GM21367 (cell line): ENCODE data around the gene CD8A.

Source experiments
- ATAC-seq: cut with Tn5 transposase; IDR thresholded peaks from one replicate; pipeline ENCODE4 v1.9.1; 2021; ENCODE audit not compliant: unreplicated experiment

Gene CD8A

GRCh38 chr2:86809481-86810121 is 18.9 kb upstream of the CD8A start:
- no peak for ATAC-seq

DNA sequence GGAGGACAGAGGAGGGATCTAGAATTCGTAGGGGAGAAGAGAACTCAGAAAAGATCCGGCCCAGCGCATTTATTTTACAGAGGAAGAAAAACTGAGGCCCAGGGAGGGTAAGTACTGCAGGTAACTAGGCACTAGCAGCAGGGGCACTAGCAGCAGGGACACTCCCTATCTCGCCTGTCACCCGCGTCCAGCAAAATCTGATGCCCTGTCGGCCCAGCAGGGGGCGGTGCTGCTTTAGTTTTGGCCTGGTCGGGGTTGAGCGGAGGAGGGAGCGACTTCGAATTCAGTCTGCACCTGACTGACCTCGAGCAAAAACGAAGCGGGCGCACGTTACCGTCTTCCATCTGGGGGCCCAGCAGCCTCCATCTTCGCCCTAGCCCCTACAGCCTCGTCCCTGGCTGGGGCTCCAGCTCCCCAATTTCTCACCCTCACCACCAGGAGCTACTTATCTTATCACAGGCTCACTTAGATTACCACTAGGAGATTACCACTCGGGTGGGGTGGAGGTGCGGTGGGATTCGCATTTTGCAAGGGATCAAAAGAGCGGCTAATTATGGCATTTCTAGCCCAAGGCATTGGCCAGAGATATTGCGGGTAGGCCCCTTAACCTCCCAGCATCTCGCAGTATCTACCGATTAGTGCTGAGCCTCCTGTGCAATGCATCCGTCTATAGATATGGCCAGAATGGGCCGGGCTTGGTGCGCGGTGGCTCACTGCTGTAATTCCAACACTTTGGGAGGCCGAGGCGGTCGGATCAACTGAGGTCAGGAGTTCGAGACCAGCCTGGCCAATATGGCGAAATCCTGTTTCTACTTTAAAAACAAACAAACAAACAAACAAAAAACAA is 17.8 kb upstream of the CD8A start:
- ATAC-seq = peak; percentile 93

DNA sequence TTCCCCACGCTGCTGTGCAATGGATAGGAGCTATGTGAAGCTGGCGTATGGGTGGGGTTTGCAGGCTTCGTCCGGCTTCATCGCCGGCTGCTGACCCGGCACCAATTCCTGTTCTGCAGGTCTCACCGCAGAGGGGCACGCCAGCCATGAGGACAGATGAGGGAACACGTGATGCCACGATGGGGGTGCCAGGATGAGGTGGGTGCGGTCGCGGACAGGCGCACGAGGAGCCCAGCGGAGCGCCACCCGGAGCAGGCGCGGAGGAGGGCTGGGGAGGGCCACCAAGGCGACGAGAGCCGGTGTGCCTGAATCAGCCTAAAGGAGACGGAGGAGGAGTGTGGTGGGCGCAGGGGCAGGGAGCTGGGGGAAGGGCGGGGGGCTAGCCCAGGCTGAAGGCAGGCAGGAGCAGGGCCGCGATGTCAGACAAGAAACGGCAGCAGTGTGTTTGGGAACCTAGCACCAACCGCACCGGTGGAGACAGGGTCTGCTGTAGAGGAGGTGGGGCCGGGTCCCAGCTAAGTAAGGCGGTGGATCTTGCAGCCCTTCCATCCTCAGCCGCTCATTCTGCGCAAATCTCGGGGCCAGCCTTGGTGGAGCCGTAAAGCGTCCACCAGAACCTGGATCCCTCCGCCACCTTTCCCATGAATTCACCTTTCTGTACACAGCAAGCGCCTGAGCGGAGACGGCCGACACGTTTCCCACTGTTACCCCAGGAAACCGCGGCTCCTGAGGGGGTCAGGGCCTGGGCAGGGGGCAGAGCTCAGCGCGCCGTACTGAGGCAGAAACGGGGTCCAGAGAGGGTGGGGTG is 17.0 kb upstream of the CD8A start:
- no peak for ATAC-seq

DNA sequence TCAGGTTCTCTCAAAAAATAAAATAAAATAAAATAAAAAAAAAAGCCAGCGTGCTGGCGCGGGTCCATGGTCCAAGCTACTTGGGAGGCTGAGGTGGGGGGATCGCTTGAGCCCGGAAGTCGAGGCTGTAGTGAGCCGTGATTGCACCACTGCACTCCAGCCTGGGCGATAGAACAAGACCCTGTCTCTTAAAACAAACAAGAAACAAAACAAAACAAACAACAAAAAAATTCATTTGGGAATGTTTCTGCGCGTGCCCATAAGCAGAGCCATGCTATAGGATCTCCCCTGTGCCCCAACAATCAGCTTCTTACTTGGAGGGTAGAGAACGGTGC is 16.4 kb upstream of the CD8A start:
- no peak for ATAC-seq

GRCh38 chr2:86806059-86806857 is 15.5 kb upstream of the CD8A start:
- no peak for ATAC-seq

DNA sequence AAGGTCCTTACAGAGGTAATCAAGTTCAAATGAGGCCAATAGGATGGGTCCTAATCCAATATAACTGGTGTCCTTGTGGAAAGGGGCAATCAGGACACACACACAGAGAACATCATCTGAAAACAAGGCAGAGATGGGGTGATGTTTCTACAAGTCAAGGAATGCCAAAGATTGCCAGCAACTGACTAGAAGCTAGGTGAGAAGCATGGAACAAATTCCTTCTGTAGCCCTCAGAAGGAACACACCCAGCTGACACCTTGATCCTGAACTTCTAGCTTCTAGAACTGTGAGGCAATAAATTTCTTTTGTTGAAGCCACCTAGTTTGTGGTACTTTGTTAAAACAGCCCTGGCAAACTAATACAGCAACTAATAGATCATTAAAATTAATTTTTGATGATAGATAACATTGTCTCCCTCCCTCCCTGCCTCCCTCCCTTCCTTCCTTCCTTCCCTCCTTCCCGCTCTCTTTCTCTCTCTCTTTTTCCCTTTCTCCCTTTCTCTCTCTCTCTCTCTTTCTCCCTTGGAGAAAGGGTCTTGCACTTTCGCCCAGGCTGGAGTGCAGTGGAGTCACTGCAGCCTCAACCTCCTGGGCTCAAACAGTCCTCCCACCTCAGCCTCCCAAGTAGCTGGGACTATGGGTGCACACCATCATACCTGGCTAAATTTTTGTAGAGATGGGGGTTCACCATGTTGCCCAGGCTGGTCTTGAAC is 10.3 kb upstream of the CD8A start:
- no peak for ATAC-seq

DNA sequence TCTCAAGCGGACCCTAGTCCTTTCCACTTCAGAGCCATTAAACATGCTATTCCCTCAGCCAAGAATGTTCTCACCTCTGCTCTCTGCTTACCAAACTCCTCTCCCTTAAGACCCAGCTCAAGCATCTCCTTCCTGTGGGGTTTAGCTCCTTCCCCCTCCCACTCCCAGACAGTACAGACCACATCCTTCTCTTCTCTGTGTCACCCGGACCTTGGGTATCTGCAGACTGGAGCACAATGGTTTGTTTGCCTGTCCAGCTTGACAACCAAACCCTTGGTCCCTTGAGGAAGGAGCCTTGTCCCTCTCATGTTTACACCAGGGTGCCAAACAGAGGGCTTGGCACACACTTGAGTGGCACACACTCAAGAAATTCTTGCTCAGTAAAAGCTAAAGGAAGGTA is 4.1 kb upstream of the CD8A start:
- no peak for ATAC-seq

DNA sequence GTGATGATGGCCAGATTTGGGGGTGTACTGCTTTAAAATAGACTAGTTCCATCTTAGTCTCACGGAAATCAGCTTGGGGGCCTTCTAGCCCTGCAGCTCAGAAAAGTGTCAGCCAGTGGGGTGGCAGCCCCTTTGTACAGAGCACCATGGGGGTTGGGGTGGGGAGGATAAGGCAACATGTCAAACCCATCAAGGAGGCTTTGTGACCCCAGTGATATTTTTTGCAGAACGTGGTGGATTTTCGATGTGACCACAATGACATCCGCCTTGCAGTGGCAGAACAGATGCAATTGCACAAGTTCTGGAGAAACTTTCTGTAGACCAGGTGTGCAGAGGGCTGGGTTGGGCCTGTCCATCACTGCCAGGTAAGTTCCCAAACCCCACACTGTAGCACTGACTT is 3.0 kb upstream of the CD8A start:
- ATAC-seq = no peak

DNA sequence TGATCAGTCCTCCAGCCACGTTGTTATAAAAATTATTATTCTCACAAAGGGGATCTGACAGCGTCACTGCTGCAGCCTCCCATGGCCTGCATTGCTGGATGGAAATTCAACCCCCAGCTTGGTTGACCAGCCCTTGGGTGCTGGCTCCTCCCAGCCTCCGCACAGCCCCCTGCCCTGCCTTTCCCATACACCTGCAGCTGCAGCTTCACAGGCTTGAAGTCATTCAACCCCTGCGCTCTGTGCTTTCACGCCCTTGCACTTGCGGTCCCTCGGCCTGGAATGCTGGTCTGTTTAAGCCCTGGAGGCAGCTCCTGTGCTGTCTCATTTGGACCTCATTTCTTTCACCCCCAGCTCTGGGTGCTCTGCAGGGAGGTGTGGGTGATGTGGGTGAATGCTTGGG is 860 bp upstream of the CD8A start:
- ATAC-seq = no peak

DNA sequence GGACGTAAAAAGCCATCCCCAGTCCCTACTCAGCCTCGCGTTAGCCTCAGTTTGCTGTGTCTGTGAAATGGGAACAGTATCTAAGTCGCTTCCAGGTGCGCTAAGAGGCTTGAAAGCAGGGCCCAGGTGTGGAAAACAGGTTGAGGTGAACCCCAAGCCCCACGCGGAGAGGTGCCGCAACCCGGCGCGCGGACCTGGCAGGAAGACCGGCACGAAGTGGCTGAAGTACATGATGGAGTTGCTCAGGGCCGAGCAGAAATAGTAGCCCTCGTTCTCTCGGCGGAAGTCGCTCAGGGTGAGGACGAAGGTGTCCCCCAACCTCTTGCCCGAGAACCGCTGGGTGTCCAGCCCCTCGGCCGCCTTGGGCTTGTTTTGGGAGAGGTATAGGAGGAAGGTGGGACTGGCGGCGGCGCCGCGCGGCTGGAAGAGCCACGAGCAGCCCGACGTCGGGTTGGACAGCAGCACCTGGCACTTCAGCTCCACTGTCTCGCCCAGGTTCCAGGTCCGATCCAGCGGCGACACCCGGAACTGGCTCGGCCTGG is 508 bp downstream of the CD8A start:
- ATAC-seq = no peak

GRCh38 chr2:86789687-86790133 is 1.0 kb downstream of the CD8A start:
- no peak for ATAC-seq

DNA sequence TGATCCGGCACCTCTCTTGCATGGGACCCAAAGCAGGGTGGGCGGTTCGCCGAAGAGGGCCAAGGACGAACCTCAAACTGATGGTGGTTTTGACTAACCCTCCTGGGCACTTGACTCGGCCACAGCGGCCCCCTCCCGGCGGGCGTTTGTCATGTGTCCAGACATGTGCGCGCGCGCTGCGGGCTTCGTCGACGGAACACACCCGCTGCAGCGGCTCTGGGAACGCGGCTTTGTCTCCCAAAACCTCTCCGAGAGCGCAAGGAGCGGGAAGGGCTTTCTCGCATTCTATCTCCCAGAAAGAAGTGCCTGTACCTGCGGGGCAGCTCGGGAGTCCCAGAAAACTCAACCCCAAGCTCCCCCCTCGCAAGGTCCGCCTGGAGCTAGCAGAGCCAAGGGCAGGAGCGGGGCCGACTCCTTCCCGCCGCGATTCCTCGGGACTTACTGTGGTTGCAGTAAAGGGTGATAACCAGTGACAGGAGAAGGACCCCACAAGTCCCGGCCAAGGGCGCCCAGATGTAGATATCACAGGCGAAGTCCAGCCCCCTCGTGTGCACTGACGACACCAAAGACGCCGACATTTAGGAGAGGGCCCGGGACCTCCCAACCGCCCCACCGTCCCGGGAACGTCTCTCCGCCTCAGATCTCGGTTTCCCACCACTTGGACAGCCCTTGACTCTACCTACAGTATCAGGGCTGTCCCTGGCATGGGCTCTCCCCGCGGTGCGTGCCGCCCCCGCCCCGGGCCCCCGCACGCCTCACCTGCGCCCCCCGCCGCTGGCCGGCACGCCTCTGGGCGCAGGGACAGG is 1.6 kb downstream of the CD8A start:
- no peak for ATAC-seq

DNA sequence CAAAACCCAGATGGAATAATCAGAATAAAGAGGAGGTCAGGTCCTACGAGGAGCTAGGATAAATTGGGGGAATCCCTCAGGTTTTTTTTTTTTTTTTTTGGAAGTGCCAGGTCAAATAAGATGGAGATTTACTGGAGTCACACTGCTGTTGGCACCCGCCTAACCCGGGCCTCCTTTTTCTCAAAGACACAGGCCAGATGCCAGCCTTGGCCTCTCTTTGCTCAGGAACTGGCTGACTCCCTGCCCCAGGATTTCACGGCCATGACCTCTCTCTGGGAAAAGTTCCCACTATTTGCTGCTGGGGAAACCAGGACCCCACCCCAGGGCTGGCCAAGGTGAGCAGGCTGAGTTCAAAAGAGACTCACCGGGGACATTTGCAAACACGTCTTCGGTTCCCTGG is 2.5 kb downstream of the CD8A start:
- no peak for ATAC-seq

DNA sequence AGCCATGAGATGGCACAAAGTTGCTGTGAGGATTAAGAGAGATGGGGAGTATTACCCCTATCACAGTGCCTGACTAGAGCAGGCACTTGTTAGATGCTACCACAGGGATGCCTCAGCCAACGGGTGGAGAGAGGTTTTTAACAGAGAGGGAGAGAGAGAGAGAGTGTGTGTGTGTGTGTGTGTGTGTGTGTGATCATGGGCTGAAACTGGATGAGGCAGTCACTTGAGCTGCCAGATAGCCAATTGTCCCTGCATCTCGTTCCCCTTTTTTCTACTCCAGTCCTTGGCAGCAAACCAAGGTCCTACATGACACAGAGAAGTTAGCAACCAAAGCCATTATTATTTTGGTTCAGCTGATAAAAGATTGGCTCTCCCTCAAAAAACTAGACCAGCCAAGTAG is 3.0 kb downstream of the CD8A start:
- ATAC-seq = no peak

GRCh38 chr2:86786001-86786536 is 4.6 kb downstream of the CD8A start:
- no peak for ATAC-seq

GRCh38 chr2:86785456-86785855 is 5.3 kb downstream of the CD8A start:
- ATAC-seq = no peak

DNA sequence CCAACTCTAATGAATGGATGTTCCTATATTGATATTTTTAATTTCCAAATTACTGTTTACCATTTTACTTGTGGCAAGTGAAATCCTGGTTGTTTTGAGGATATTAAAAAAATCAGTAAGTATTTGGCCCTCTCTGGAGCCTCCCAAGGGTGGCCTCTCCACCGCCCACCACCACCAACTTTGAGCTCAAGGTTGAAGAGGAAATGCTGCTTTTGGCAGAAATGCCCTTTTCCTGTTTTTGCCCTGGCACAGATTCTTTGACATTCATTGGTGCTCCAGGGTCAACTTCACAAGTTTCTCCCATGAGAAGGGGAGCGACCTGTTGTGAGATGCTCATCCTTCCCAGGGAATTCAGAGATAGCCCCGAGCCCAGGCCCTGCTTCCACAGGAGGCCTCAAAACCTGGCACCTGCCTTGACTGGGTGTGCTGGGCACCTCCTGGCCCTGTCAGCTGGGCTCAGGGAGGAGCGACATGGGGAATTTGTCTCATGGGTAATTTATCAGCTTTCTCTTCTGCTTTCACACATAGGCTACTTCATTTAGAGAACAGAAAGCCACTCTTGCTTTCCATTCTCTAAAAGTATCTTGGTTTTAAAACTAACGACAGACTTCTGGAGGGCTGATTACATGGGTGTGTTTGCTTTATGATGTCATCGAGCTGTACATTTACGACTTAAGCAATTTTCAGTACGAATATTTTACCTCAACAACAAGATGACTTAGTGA is 6.9 kb downstream of the CD8A start:
- peak; percentile 94 for ATAC-seq

- no peak for ATAC-seq
Measured at GRCh38 chr2:86782748-86783147, 8.0 kb downstream of the CD8A start.
